Measurements from ENCODE around the gene OXT. TPM values are rescaled to one million over a fixed set of nuclear protein-coding genes. Genes with fewer than 3 reads are reported as not detected.

OXT gene
- total and polyA plus RNA-seq, 2 of the 13 experiments (the other 11 are each of a cell fraction or from before 2014, with no cell fraction given), result not detected

GRCh38 chr20:3046677-3047462, 24.6 kb upstream of the OXT start (continued):
- TF ChIP-seq, protein P1, sequence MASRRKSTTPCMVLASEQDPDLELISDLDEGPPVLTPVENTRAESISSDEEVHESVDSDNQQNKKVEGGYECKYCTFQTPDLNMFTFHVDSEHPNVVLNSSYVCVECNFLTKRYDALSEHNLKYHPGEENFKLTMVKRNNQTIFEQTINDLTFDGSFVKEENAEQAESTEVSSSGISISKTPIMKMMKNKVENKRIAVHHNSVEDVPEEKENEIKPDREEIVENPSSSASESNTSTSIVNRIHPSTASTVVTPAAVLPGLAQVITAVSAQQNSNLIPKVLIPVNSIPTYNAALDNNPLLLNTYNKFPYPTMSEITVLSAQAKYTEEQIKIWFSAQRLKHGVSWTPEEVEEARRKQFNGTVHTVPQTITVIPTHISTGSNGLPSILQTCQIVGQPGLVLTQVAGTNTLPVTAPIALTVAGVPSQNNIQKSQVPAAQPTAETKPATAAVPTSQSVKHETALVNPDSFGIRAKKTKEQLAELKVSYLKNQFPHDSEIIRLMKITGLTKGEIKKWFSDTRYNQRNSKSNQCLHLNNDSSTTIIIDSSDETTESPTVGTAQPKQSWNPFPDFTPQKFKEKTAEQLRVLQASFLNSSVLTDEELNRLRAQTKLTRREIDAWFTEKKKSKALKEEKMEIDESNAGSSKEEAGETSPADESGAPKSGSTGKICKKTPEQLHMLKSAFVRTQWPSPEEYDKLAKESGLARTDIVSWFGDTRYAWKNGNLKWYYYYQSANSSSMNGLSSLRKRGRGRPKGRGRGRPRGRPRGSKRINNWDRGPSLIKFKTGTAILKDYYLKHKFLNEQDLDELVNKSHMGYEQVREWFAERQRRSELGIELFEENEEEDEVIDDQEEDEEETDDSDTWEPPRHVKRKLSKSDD (CRISPR knock-in tag; IDR thresholded peaks at IDR 0.05; ENCODE audit: low read depth), result peak; percentile 10; the same call in 1 of the 2 replicates
- TF ChIP-seq SMAD1 (CRISPR knock-in tag; IDR thresholded peaks at IDR 0.05; ENCODE audit: borderline replicate concordance, low read depth), result no peak
- peak; percentile 46; the same call in 1 of the 2 replicates for TF ChIP-seq ZNF138 (CRISPR knock-in tag; IDR thresholded peaks at IDR 0.05; ENCODE audit: low read depth)
- TF ChIP-seq GFI1 (CRISPR knock-in tag; IDR thresholded peaks at IDR 0.05; ENCODE audit: borderline replicate concordance), result 0 out of 2 replicates have a peak, but pooled peaks have one; percentile 24
- TF ChIP-seq NCOA1 (CRISPR knock-in tag; IDR thresholded peaks at IDR 0.05), result peak; percentile 79; the same call in 1 of the 2 replicates
- 0 out of 2 replicates have a peak, but pooled peaks have one; percentile 12 for TF ChIP-seq ZNF772 (CRISPR knock-in tag; IDR thresholded peaks at IDR 0.05)
- TF ChIP-seq ZNF720 (CRISPR knock-in tag; IDR thresholded peaks at IDR 0.05), result no peak
- TF ChIP-seq ZNF205 (CRISPR knock-in tag; IDR thresholded peaks at IDR 0.05), result no peak
- TF ChIP-seq ZBTB1 (CRISPR knock-in tag; IDR thresholded peaks at IDR 0.05; ENCODE audit: borderline replicate concordance), result 0 out of 2 replicates have a peak, but pooled peaks have one; percentile 1
- TF ChIP-seq MBD4 (IDR thresholded peaks at IDR 0.05; ENCODE audit: borderline replicate concordance, low read length), result no peak
- TF ChIP-seq, protein P2, sequence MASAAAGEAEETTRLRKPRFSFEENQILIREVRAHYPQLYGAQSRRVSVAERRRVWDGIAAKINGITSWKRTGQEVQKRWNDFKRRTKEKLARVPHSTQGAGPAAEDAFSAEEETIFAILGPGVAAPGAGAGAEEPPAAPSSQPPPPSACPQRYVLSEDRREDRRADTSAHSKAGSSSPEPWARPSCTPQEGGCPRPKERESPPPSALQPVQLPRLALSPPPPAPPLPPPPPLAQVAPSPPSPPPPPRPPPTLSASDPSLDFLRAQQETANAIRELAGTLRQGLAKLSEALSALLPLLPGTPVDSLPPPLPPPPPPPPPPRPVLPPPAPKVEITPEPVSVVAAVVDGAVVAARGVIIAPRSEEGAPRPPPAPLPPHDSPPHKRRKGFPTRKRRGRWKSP (CRISPR knock-in tag; IDR thresholded peaks at IDR 0.05), result 0 out of 2 replicates have a peak, but pooled peaks have one; percentile 21
- no peak for TF ChIP-seq JARID2 (CRISPR knock-in tag; IDR thresholded peaks at IDR 0.05; ENCODE audit: insufficient replicate concordance)
- TF ChIP-seq, protein P3, sequence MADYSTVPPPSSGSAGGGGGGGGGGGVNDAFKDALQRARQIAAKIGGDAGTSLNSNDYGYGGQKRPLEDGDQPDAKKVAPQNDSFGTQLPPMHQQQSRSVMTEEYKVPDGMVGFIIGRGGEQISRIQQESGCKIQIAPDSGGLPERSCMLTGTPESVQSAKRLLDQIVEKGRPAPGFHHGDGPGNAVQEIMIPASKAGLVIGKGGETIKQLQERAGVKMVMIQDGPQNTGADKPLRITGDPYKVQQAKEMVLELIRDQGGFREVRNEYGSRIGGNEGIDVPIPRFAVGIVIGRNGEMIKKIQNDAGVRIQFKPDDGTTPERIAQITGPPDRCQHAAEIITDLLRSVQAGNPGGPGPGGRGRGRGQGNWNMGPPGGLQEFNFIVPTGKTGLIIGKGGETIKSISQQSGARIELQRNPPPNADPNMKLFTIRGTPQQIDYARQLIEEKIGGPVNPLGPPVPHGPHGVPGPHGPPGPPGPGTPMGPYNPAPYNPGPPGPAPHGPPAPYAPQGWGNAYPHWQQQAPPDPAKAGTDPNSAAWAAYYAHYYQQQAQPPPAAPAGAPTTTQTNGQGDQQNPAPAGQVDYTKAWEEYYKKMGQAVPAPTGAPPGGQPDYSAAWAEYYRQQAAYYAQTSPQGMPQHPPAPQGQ (CRISPR knock-in tag; IDR thresholded peaks at IDR 0.05; ENCODE audit: borderline replicate concordance), result 0 out of 2 replicates have a peak, but pooled peaks have one; percentile 22
- TF ChIP-seq ZNF296 (CRISPR knock-in tag; conservative IDR thresholded peaks at IDR 0.05), result no peak
- TF ChIP-seq ZNF441 (CRISPR knock-in tag; IDR thresholded peaks at IDR 0.05; ENCODE audit: borderline replicate concordance), result 0 out of 2 replicates have a peak, but pooled peaks have one; percentile 10
- TF ChIP-seq RBM39 (IDR thresholded peaks at IDR 0.05; ENCODE audit: low read depth, low read length, poor library complexity, severe bottlenecking), result no peak
- TF ChIP-seq, protein P4, sequence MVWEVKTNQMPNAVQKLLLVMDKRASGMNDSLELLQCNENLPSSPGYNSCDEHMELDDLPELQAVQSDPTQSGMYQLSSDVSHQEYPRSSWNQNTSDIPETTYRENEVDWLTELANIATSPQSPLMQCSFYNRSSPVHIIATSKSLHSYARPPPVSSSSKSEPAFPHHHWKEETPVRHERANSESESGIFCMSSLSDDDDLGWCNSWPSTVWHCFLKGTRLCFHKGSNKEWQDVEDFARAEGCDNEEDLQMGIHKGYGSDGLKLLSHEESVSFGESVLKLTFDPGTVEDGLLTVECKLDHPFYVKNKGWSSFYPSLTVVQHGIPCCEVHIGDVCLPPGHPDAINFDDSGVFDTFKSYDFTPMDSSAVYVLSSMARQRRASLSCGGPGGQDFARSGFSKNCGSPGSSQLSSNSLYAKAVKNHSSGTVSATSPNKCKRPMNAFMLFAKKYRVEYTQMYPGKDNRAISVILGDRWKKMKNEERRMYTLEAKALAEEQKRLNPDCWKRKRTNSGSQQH (CRISPR knock-in tag; IDR thresholded peaks at IDR 0.05; ENCODE audit: low read depth), result no peak
- no peak for TF ChIP-seq CREM (IDR thresholded peaks at IDR 0.05)
- no peak for TF ChIP-seq CREM (CRISPR knock-in tag; IDR thresholded peaks at IDR 0.05)
- TF ChIP-seq POLR2G (IDR thresholded peaks at IDR 0.05; ENCODE audit: low read depth, low read length), result no peak
- TF ChIP-seq CREB1 (IDR thresholded peaks at IDR 0.05), result no peak
- TF ChIP-seq CREB1 (CRISPR knock-in tag; IDR thresholded peaks at IDR 0.05), result no peak
- TF ChIP-seq KMT2A (CRISPR knock-in tag; IDR thresholded peaks at IDR 0.05), result peak; percentile 39; the same call in 1 of the 2 replicates
